Measurements from ENCODE around the gene URAD. TPM values are rescaled to one million over a fixed set of nuclear protein-coding genes. Genes with fewer than 3 reads are reported as not detected.
"Not testable (repeated sequence)": the region's sequence is repeated elsewhere in the genome, so short reads cannot be mapped to it uniquely, and the experiment has no call there.

The URAD gene
- total and polyA plus RNA-seq, 7 donors: not detected

DNA sequence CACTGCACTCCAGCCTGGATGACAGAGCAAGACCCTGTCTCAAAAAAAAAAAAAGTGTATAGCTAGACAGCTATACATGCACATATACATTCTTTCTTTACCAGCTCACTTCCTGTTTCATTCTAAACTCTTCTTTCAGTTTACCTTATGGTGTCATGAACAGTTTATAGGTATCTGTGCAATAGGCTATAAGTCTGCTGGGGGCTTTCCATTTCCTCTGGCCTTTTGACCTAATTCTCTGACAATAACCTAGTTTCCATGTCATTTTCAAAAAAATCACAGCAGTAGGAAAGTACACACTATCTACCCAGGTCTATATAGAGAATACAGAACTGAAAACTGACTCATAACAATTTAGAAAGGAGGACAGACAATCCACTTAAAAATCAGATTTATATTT lies 24.4 kb upstream of the URAD start:
- Histone ChIP-seq H3K27ac (no peak overlapping the region), H3K4me1 (no peaks in the 10 kb centered on the region), H3K36me3 (ENCODE audit: insufficient read depth in 1 of 2, low read depth in 1 of 2) (no peaks in the 10 kb centered on the region), H3K9me3 (no peaks in the 10 kb centered on the region), H3K4me3 (no peak overlapping the region), H3K27me3 (ENCODE audit: insufficient read depth in 3 of 3, low read length in 2 of 3) (peaks cover 0 to 7% (median 3%) of the 10 kb centered on the region in 3 donors)
- DNase-seq (no peak), ATAC-seq (no peak)
- intact Hi-C loops (cut with DNase I): no loop called here
- TF ChIP-seq, protein P1, sequence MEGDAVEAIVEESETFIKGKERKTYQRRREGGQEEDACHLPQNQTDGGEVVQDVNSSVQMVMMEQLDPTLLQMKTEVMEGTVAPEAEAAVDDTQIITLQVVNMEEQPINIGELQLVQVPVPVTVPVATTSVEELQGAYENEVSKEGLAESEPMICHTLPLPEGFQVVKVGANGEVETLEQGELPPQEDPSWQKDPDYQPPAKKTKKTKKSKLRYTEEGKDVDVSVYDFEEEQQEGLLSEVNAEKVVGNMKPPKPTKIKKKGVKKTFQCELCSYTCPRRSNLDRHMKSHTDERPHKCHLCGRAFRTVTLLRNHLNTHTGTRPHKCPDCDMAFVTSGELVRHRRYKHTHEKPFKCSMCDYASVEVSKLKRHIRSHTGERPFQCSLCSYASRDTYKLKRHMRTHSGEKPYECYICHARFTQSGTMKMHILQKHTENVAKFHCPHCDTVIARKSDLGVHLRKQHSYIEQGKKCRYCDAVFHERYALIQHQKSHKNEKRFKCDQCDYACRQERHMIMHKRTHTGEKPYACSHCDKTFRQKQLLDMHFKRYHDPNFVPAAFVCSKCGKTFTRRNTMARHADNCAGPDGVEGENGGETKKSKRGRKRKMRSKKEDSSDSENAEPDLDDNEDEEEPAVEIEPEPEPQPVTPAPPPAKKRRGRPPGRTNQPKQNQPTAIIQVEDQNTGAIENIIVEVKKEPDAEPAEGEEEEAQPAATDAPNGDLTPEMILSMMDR (IDR thresholded peaks at IDR 0.05): no peak

DNA sequence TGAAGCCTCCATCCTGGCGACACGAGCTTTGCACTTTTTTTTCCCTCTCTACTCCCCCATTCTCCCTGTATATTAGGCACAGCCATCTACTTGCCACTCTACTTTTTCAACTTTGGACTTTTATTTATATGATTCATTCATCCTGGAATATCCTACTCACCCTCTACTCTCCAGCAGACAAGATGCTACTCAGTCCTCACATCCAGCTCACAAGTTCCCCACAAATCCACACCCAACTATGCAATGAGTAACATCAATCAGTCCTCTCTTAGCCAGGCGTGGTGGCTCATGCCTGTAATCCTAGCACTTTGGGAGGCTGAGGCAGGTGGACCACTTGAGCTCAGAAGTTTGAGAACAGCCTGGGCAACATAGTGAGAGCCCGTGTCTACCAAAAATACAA lies 23.9 kb upstream of the URAD start:
- H3K4me3 ChIP-seq: no peak overlapping the region
- H3K27ac ChIP-seq: no peak overlapping the region
- ATAC-seq: no peak
- no peaks in the 10 kb centered on the region for H3K9me3 ChIP-seq
- TF ChIP-seq, protein P1 (IDR thresholded peaks at IDR 0.05): no peak
- peaks cover 0 to 7% (median 3%) of the 10 kb centered on the region in 3 donors for H3K27me3 ChIP-seq (ENCODE audit: insufficient read depth in 3 of 3, low read length in 2 of 3)
- intact Hi-C loops (cut with DNase I): no loop called here
- H3K36me3 ChIP-seq (ENCODE audit: insufficient read depth in 1 of 2, low read depth in 1 of 2): no peaks in the 10 kb centered on the region
- H3K4me1 ChIP-seq: no peaks in the 10 kb centered on the region
- no peak for DNase-seq
- 82 to 88% (median 85%) methylated on average over 4 of the region's 4 CpGs for WGBS, 3 donors

DNA sequence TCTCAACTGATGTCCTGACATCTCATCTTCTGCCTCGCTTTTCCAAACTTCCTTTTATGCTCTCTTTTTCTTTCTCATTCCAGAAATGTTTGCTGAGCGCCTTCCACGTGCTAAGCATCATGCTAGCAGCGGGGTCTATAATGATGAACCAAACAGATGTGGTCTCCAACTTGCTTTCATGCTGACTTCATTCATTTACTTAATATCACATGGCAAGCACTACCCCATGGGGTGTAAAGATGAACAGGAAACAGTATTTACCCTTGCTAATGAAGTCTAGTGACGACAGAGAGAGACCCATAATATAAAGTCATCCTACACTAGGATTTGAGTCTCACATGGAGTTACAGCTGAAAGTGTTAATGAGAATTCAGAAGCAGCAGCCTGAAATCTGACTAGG lies 21.6 kb upstream of the URAD start:
- H3K4me1 ChIP-seq: no peaks in the 10 kb centered on the region
- ATAC-seq (no peak), DNase-seq (no peak)
- intact Hi-C loops (cut with DNase I): no loop called here
- H3K27me3 ChIP-seq (ENCODE audit: insufficient read depth in 3 of 3, low read length in 2 of 3): peaks cover 0 to 7% (median 0%) of the 10 kb centered on the region in 3 donors
- TF ChIP-seq, protein P1 (IDR thresholded peaks at IDR 0.05): no peak
- no peaks in the 10 kb centered on the region for H3K9me3 ChIP-seq
- no peak overlapping the region for H3K4me3 ChIP-seq
- H3K36me3 ChIP-seq (ENCODE audit: insufficient read depth in 1 of 2, low read depth in 1 of 2): no peaks in the 10 kb centered on the region
- WGBS, 3 donors: 64 to 67% (median 64%) methylated on average over 5 of the region's 5 CpGs
- H3K27ac ChIP-seq: no peak overlapping the region

DNA sequence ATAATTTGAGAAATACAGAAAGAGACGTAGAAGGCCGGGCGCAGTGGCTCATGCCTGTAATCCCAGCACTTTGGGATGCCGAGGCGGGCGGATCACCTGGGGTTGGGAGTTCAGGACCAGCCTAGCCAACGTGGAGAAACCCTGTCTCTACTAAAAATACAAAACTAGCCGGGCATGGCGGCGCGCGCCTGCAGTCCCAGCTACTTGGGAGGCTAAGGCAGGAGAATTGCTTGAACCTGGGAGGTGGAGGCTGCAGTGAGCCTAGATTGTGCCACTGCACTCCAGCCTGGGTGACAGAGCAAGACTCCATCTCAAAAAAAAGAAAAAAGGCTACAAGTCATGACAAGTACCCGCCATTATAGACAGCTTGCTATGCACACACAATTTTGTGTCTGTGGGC lies 16.5 kb upstream of the URAD start:
- H3K4me3 ChIP-seq; H3K9me3 ChIP-seq; H3K36me3 ChIP-seq (ENCODE audit: insufficient read depth in 1 of 2, low read depth in 1 of 2); H3K27me3 ChIP-seq (ENCODE audit: insufficient read depth in 3 of 3, low read length in 2 of 3); DNase-seq; H3K4me1 ChIP-seq; H3K27ac ChIP-seq; ATAC-seq; intact Hi-C loops (cut with DNase I): not testable (repeated sequence)
- WGBS, 3 donors: 91 to 93% (median 92%) methylated on average over 13 of the region's 13 CpGs

DNA sequence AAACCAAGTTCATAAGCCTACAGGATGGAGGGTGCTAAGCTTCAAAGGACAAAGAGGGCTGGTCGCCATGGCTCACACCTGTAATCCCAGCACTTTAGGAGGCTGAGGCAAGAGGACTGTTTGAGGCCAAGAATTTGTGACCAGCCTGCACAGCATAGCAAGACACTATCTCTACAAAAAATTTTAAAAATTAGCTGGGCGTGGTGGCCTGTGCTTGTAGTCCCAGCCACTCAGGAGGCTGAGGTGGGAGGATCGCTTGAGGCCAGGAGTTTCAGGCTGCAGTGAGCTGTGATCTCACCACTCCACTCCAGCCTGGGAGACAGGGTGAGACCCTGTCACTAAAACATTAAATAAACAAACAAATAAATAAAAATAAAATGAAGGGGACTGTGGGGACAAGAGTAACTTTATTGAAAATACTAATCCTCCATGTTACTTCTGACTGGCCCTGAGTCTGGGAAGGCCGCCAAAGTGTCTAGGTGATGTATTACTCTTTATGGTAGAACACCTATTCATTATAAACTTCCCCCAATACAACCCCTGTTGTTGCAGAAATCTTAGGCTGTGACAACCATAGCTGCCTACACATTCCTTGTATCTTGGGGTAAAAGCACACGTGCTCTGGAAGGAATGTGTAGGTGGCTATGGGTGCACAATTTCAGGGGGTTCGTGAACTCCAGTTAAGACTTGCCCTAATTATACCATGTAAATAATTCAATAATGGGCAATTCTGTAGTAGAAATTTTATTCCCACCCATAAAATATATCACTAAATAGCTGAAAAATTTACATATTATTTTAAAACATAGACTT lies 14.6 kb upstream of the URAD start:
- intact Hi-C loops (cut with DNase I): no loop called here
- TF ChIP-seq, protein P1 (IDR thresholded peaks at IDR 0.05): no peak
- H3K4me1 ChIP-seq: no peaks in the 10 kb centered on the region
- H3K36me3 ChIP-seq (ENCODE audit: insufficient read depth in 1 of 2, low read depth in 1 of 2): no peaks in the 10 kb centered on the region
- no peak for DNase-seq
- H3K27me3 ChIP-seq (ENCODE audit: insufficient read depth in 3 of 3, low read length in 2 of 3): no peaks in the 10 kb centered on the region
- no peak overlapping the region for H3K27ac ChIP-seq
- H3K4me3 ChIP-seq: no peak overlapping the region
- no peaks in the 10 kb centered on the region for H3K9me3 ChIP-seq
- no peak for ATAC-seq
- WGBS, 3 donors: 76 to 83% (median 80%) methylated on average over 6 of the region's 6 CpGs

Measured in psoas muscle (tissue), 8 donors.